LoVo (cell line): ENCODE data around the gene MDGA2.

Experiments
- DNase-seq: peaks from one replicate; pipeline ENCODE4 v3.0.0-alpha.2; 2016; ENCODE audit warnings: low spot score

The MDGA2 gene

GRCh38 chr14:47619392-47619791, 56.0 kb downstream of the MDGA2 start:
- no peak for DNase-seq

GRCh38 chr14:47606566-47606965, 68.8 kb downstream of the MDGA2 start:
- no peak for DNase-seq

DNA sequence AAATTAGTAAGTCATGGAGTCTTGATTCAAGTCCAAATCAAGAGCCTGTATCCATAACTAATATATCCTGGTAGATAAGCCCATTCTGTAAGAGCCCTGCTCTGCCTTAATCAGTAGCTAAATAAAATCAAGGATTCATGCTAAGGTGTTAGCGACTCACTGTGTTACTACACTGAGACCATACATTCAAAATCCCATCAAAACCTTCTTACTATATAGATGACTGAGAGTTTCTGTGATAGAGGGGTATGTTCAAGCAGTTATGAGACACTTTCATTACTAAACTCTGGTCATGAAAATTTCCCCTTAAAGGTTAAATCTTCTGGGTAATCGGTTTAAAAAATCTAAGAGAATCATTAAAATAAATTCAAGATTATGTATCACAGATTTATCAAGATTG, 78.5 kb downstream of the MDGA2 start:
- no peak for DNase-seq

DNA sequence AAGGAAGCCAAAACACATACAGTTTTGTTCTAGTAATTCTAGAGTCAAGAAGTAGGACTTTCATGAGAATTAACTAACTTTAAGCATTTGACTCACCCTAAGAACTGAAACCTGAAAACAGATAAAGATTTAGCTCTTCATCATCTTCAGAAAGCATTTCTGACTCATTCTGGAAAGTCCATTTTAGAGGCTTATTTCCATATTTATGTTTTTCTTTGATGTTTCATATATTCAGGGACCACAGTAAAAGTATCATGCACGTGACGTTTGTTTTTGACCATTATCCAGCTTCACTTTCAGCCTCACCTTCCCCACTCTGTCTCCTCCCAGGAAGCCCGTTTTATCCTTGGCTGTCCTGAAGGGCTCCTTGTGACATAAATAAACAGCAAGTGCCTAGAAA, 79.2 kb downstream of the MDGA2 start:
- DNase-seq = no peak

GRCh38 chr14:47595552-47595951, 79.9 kb downstream of the MDGA2 start:
- DNase-seq = no peak

DNA sequence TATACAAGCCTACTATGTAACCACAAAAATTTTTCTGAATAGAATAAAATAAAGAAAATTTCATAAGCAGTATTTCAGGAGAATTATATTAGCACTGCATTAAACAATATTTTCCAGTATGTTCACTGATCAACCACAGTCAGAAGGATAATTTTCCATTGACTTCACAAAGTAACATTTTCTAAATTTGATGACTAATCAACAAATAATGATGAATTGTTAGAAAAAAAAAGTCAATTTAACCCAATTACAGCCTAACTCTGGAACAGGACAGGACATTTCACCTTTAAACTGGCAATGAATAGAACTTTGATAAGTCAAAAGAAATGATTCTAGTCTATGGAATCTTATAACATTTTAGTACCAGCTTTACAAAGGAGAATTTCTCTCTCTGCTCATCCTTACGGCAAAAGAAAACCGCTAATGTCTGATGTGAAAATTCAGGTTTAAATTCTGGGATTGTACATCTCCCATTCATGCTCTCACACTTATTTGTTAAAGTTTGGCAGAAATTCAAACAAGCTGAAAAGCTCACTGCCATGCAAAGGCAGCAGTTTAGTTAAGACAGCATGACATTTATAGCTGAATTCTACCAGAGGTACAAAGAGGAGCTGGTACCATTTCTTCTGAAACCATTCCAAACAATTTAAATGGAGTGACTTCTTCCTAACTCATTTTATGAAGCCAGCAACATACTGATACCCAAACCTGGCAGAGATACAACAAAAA, 84.5 kb downstream of the MDGA2 start:
- DNase-seq = no peak

DNA sequence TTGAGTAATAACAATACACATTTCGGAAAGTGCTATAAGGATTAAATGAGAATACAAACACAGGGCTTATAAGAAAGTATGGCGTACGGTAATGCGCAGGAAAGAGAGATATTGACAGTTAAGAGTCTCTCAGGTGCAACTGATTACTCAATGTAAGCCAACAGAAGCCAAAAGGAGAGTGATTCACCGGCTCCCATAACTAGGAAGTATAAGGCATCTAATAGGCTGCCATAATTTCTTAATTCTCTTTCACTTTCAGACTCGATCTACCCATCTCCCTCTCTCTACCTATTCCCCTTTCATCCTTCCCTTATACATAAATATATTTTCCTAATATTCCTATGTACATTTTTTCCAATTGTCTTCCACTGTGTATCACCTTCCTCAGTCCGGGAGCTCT, 90.0 kb downstream of the MDGA2 start:
- DNase-seq = no peak

GRCh38 chr14:47567273-47567672, 108.1 kb downstream of the MDGA2 start:
- DNase-seq = no peak

DNA sequence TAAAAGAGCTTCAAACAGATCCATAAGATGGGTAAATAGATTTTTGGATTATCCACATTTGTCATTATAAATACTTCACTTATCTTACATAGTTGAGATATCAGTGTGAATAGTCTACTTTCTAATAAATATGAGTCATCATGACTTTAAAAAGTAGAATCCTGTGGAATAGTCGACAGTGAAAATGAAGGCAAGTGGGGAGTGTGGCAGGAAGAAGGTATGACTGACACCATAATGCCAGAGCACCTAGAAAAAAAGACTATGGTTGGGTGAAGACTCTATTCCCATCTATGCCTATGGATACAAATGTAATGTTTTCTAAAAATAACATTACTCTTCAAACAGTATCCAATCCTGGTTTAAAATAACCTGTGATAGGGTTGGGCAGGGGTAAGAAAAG, 117.5 kb downstream of the MDGA2 start:
- no peak for DNase-seq

DNA sequence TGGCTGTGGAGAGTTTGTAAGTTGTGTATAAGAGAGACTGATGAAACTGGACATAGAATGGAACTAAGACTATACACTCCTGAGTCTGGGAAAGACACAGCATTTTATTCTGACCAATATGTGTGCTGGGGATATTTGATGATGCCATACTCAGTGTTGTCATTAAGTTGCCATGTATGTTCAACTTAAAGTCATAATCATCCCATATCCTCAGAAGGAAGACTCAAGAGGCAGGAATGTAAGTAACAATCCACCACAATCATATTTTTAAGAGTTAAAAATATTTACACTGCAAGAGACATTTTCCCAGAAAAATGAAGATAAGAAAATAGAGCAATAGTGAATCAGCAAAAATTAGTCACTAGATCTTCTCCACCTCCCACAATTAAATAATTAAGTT, 120.1 kb downstream of the MDGA2 start:
- DNase-seq = no peak

- DNase-seq = no peak
Measured at GRCh38 chr14:47549886-47550285, 125.5 kb downstream of the MDGA2 start.

DNA sequence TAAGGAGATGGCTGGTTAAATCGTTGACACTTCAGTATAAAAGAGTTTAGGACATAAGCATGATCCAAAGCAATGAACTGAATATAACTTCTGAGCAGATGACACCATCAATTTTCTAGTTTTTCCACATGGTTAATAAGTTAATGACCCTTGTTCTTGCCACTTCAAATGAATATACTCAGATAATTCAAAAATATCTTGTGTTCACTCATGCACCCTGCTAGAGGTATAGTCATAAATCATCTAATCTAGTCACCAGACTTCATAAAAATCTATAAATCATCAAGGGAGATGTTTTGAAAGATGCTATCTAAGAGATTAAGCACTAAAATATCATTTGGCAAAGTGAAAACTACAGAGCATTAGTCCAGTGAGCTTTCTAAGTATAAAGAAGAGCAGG, 131.9 kb downstream of the MDGA2 start:
- DNase-seq = no peak

- no peak for DNase-seq
Measured at GRCh38 chr14:47541662-47542061, 133.7 kb downstream of the MDGA2 start.

DNA sequence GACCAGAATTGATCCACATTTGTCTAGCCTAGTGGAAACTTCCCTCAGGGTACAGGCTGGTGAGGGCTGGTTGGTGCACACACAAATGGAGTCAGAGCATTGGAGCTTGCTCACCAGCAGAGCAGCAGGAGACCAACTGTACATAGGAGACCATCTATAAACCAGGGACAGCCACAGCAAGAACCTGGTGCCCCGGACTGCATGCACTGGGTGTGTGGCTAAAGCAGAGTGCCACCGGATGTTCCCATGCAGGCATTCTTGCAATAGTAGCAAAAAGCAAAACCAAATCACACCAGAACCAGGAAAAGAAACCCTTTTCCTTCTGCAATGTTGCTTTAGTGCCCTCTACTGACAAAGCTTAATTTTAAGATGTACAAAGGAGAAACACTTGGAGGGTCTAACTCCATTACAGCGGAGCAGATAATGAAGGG, 136.4 kb downstream of the MDGA2 start:
- DNase-seq = no peak

- no peak for DNase-seq
Measured at GRCh38 chr14:47536341-47536740, 139.1 kb downstream of the MDGA2 start.

- no peak for DNase-seq
Measured at GRCh38 chr14:47526591-47527244, 148.7 kb downstream of the MDGA2 start.

GRCh38 chr14:47524524-47524923, 150.9 kb downstream of the MDGA2 start:
- no peak for DNase-seq

DNA sequence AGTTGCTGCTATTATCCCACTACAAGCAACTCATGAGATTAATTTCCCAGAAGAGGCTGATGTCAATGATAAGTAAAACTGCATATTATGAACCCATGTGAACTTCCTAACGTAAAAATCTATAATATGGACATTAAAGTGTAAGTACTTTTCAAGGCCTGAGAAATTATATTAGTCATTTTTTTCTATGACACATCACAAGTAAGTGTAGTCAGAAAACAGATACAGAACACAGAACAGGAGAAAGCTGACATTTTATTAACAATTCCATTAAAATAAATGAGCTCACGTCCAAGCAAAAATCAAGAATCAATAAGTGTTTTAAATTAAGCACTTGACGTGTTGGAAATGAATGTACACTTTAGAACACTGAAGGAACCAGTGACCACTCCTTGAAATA, 155.0 kb downstream of the MDGA2 start:
- DNase-seq = no peak

GRCh38 chr14:47511829-47512228, 163.6 kb downstream of the MDGA2 start:
- DNase-seq = no peak

DNA sequence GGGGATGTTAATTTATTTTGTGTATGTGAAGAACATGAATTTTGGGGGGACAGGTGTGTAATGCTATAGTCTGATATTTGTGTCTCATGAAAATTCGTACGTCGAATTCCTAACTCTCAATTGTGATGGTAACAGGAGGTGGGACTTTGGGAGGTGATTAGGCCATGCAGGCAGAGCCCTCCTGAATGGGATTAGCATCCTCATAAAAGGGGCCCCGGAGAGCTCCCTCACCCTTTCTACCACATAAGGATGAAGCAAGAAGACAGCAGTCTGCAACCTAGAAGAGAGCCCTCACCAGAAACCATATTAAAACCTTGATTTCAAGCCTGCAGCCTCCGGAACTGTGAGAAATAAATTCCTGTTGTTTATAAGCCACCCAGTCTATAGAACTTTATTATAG, 165.4 kb downstream of the MDGA2 start:
- no peak for DNase-seq

DNA sequence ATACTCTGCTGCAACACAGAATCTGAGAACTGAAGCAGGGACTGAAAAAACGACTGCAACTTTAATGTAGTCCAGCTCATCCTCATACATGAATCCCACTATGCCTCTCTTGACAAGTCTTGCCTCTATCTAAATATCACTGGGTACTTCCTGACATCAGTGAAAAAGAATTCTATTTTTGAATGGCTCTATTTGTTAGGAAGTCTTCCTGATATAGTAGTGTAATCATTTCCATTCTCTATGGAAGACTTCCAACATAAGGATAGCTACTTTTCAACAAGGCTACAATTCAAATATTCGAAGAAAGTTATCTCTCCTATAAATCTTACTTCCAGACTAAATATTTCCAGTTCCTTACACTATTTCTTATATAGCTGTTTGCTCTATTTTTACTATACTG, 167.5 kb downstream of the MDGA2 start:
- DNase-seq = no peak

GRCh38 chr14:47500369-47500768, 175.0 kb downstream of the MDGA2 start:
- DNase-seq = no peak

GRCh38 chr14:47490766-47491165, 184.6 kb downstream of the MDGA2 start:
- no peak for DNase-seq

- DNase-seq = no peak
Measured at GRCh38 chr14:47490353-47490752, 185.1 kb downstream of the MDGA2 start.
